AG04450 (cell line): ENCODE data around the gene NPIPB8. TPM values are rescaled to one million over a fixed set of nuclear protein-coding genes. Genes with fewer than 3 reads are reported as not detected.
"Not testable (repeated sequence)": the region's sequence is repeated elsewhere in the genome, so short reads cannot be mapped to it uniquely, and the experiment has no call there.

ENCODE experiments used
- CTCF ChIA-PET: fragments of 300-600, 350-600 bp; formaldehyde crosslinking; extraction: SDS; loops from one replicate; lab custom pipeline; 2022; ENCODE audit warnings: antibody characterized with exemption, inconsistent platforms; lab: Charles Lee
- POLR2A ChIA-PET: fragments of 350-600 bp; formaldehyde crosslinking; extraction: SDS; loops from one replicate; lab custom pipeline; 2021; ENCODE audit warnings: antibody characterized with exemption, inconsistent platforms; lab: Yijun Ruan, JAX
- DNase-seq: peaks from one replicate; pipeline ENCODE4 v3.0.0-alpha.2; 2011; ENCODE audit warnings: low read depth, low spot score
- H3K27ac ChIP-seq: one replicate; pipeline ENCODE4 v1.5.1; 2012; ENCODE audit warnings: low read depth, low read length, control low read depth
- H3K27me3 ChIP-seq: one replicate; pipeline ENCODE4 v1.6.0; 2012; ENCODE audit warnings: low read length; ENCODE audit not compliant: control insufficient read depth, insufficient read depth
- H3K4me3 ChIP-seq: 2 replicates; pipeline ENCODE4 v1.5.1; 2011; ENCODE audit warnings: mild to moderate bottlenecking, low read depth, low read length, control low read depth
- H3K9me3 ChIP-seq: 2 replicates; pipeline ENCODE4 v1.5.1; 2012; ENCODE audit warnings: low read length; ENCODE audit not compliant: control insufficient read depth, insufficient read depth
- polyA plus RNA-seq: library from polyadenylated mRNA; depleted of rRNA; stranded (reverse); fragments of >200 nt; gene quantifications from 2 replicates; pipeline ENCODE4 v1.2.3, GENCODE V29; 2011
- TF ChIP-seq, protein P1 (sequence below): IDR thresholded peaks from 2 replicates; pipeline ENCODE4 v1.5.1; 2011; ENCODE audit warnings: low read depth, low read length, control low read depth, inconsistent platforms

The NPIPB8 gene
- polyA plus RNA-seq, 1 experiment, result 0.69 TPM

DNA sequence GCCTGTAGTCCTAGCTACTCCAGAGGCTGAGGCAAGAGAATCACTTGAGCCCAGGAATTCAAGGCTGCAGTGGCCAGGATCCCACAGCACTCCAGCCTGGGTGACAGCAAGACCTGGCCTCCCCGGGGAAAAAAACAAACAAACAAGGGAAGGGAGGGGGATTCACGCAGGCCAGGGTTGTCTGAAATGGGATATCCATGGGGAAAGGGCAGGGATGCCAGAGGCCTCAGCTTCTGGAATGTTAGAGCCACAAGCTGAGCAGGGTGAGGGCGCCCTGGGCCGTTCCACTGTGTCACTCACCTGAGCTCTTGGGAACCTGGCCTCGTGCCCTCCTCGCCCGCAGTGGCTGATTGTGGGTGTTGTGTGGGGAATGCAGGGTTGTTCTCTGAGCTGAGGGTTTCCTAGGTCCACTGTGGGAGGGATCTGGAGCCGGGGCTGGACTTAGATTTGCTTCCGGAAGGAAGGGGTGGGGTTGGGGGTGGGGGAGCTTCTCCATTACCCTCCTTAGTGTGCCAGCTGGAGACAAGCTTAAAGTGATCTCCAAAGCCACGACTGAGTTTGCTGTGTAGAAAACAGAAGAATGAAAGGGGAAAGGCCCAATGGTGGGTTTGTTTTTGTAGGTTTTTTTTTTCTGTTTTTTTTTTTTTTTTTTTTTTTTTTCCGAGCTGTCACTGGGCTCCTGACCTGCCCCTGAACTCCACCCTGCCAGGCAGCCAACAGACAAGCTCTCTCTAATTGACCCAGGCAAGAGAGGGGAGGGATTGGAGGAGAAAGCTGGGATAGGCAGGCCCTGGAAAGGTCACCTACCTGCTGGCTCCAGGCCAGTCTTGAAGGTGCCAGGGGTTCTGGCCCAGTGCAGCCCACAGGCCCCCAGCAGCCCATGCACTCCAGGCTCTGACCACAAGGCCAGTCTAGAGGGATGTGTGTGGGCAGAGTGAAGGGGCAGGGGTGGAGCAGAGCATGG, 28.0 kb upstream of the NPIPB8 start, which contains the start of gene SULT1A1:
Gene SULT1A1 (minus strand): TSS at position 414 of the 964 bp plus-strand sequence. CDS start 1,189 bp downstream, outside the sequence.
- ChIA-PET POLR2A (interaction anchor here (0.6 kb wide), 2 partner anchors 265 to 319 kb away, joined by 4 read pairs; no protein-coding TSS in a partner anchor), CTCF (interaction anchor here (0.6 to 0.9 kb wide), 3 partner anchors 12 to 16 kb away, joined by 3 to 4 read pairs (median 3); partner anchors contain the start of gene SULT1A2)
- Histone ChIP-seq H3K27ac (peak within 1 kb of the TSS; percentile 34), H3K27me3 (peaks cover 42% of the 10 kb centered on the region), H3K4me3 (peak within 1 kb of the TSS; percentile 29), H3K9me3 (no peaks in the 10 kb centered on the region; the same call in 1 of the 2 replicates)
- TF ChIP-seq, protein P1, sequence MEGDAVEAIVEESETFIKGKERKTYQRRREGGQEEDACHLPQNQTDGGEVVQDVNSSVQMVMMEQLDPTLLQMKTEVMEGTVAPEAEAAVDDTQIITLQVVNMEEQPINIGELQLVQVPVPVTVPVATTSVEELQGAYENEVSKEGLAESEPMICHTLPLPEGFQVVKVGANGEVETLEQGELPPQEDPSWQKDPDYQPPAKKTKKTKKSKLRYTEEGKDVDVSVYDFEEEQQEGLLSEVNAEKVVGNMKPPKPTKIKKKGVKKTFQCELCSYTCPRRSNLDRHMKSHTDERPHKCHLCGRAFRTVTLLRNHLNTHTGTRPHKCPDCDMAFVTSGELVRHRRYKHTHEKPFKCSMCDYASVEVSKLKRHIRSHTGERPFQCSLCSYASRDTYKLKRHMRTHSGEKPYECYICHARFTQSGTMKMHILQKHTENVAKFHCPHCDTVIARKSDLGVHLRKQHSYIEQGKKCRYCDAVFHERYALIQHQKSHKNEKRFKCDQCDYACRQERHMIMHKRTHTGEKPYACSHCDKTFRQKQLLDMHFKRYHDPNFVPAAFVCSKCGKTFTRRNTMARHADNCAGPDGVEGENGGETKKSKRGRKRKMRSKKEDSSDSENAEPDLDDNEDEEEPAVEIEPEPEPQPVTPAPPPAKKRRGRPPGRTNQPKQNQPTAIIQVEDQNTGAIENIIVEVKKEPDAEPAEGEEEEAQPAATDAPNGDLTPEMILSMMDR, result no peak
- no peak for DNase-seq

DNA sequence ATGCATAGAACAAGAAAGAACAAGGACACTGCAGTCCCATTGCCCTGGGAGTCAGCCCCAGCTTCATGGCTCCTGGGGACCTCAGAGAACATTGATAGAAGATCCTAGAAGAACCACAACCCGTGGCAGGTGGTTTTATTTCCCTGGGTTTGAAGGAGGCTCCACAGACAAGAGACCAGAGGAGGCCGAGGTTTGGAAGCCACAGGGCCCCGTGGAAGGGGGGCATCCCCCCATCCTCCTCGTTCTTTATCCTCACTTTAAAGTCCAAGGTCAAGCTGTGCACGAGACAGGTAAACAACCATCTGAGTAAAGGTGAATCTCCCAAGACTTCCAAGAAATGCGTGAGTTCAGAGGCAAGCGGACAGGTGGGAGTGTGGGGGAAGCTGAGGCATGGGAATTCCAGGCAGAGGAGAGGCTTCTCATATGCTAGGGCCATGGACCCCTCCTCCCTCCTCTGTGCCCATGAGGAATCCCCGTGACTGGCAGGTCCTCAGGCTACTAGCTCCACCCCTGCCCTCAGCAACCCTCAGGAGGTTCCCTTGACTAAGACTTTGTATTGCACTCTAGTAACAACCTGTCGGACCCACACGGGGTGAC, 27.2 kb upstream of the NPIPB8 start:
- POLR2A ChIA-PET, result no interaction called here
- TF ChIP-seq, protein P1, result no peak
- Histone ChIP-seq H3K4me3 (no peak overlapping the region), H3K27me3 (peaks cover 37% of the 10 kb centered on the region), H3K9me3 (no peaks in the 10 kb centered on the region; the same call in 1 of the 2 replicates), H3K27ac (peak overlapping the region; percentile 34)
- DNase-seq, result no peak
- CTCF ChIA-PET, result interaction anchor here (0.6 to 0.9 kb wide), 3 partner anchors 11 to 23 kb away, joined by 3 to 4 read pairs (median 4); partner anchors contain the start of gene SULT1A2

DNA sequence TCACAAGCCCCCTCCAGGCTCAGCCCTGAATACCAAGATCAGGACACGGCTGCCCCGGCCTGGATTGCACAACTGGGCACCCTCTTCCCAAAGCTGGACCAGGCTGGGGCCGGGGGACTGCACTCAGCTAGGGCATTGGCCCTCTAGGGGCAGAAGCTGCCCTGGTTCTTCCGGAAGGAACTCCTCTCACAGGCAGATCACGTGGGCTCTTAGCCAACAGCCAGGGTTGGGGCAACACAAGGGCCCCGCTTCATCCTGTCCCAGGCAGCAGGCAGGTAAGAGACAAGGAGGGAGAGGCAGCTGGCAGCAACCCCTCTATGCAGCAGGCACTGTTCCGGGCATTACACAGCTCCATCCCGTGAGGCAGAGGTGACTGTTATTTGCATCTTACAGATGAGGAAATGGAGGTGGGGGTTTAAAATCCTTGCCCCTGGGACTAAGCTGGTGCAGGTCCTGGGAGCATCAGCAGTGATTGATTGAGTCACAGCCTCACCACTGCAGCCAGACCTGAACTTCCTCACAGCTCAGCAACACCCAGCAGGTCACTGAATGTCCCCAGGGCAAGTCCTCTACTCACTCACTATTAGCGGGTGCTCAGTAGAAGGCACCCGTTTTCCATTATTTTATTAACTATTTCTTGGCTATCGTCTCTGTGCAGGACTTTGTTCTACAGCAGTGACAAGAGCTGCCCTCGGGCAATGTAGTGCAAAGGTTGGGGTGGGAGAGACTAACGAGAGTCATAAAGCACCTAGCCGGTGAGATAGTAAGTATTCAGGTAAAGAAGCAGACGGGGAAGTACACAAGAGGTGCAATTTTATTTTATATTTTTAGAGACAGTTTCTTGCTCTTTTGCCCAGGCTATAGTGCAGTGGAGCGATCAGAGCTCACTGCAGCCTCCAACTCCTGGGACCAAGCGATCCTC, 25.2 kb upstream of the NPIPB8 start:
- POLR2A ChIA-PET, H3K27ac ChIP-seq, H3K9me3 ChIP-seq, DNase-seq, CTCF ChIA-PET, H3K4me3 ChIP-seq: not testable (repeated sequence)
- peaks cover 26% of the 10 kb centered on the region for H3K27me3 ChIP-seq

DNA sequence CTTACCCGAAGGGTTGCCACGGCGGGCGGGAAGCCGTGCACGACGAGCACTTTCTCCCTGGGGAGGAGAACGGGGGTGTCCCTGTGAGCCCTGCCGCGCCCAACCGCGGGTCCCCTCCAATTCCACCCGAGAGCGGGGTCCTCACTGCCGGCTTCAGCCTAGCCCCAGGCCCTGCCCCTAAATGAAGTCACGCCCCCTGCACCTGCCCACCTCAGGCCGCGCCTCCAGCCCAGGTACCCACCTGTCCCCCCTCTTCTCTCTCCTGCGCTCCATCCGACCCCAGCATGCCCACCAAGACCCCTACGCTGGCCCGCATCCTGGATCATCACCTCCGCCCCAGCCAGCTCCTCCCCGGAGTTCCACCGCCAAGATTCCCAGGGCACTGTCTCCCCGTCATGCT, 24.0 kb upstream of the NPIPB8 start:
- peaks cover 23% of the 10 kb centered on the region for H3K27me3 ChIP-seq
- H3K27ac ChIP-seq, DNase-seq, H3K4me3 ChIP-seq, POLR2A ChIA-PET, CTCF ChIA-PET, H3K9me3 ChIP-seq: not testable (repeated sequence)

DNA sequence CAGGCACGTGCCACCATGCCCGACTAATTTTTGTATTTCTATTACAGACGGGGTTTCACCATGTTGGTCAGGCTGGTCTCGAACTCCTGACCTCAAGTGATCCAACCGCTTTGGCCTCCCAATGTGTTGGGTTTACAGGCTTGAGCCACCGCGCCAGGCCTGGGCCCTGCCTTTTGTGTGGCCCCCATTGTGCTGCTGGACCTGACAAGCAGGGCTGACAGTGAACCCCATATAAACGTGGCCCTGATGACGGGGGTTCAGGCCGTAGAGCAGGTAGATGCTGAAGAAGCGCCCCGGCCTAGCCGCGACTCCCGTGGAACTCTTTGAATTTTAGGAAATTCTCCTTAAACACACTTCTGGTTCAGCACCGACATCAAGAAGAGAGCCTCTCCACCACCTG, 23.3 kb upstream of the NPIPB8 start:
- POLR2A ChIA-PET, H3K4me3 ChIP-seq, H3K9me3 ChIP-seq, H3K27ac ChIP-seq, DNase-seq, CTCF ChIA-PET: not testable (repeated sequence)
- peaks cover 20% of the 10 kb centered on the region for H3K27me3 ChIP-seq
